HCT116 (cell line): Measurements from ENCODE around the gene SLCO2A1.

Experiments
- EZH2 ChIP-seq: fragments of 200-600 bp; sonication (generic); IDR thresholded peaks from 2 replicates; pipeline ENCODE4 v1.6.1; 2017; ENCODE audit warnings: antibody characterized with exemption, mixed run types
- JUND ChIP-seq: IDR thresholded peaks from 2 replicates; pipeline ENCODE4 v1.6.1; 2012
- POLR2AphosphoS5 ChIP-seq: IDR thresholded peaks from 2 replicates; pipeline ENCODE4 v1.6.1; 2011; ENCODE audit warnings: mild to moderate bottlenecking, low read depth, low read length, moderate library complexity
- TF ChIP-seq, protein P1 (sequence below), 3 experiments: fragments of 200-600 bp in 1 of 3; sonication (generic) in 1 of 3; IDR thresholded peaks in 2 of 3; conservative IDR thresholded peaks in 1 of 3; 2 replicates each; pipeline ENCODE4 v1.5.1; 2012 to 2017; ENCODE audit warnings: low read depth in 2 of 3, low read length in 2 of 3, antibody characterized with exemption in 1 of 3, borderline replicate concordance in 1 of 3, control low read depth in 1 of 3, mild to moderate bottlenecking in 1 of 3, mixed read lengths in 1 of 3, mixed run types in 1 of 3, moderate library complexity in 1 of 3; ENCODE audit not compliant: insufficient read depth in 1 of 3
- TF ChIP-seq, protein P2 (sequence below): IDR thresholded peaks from 2 replicates; pipeline ENCODE4 v1.6.1; 2011; ENCODE audit warnings: mild to moderate bottlenecking, low read length, moderate library complexity; ENCODE audit not compliant: insufficient replicate concordance; ENCODE audit errors: extremely low read depth
- TF ChIP-seq, protein P3 (sequence below): IDR thresholded peaks from 2 replicates; pipeline ENCODE4 v1.6.1; 2012

DNA sequence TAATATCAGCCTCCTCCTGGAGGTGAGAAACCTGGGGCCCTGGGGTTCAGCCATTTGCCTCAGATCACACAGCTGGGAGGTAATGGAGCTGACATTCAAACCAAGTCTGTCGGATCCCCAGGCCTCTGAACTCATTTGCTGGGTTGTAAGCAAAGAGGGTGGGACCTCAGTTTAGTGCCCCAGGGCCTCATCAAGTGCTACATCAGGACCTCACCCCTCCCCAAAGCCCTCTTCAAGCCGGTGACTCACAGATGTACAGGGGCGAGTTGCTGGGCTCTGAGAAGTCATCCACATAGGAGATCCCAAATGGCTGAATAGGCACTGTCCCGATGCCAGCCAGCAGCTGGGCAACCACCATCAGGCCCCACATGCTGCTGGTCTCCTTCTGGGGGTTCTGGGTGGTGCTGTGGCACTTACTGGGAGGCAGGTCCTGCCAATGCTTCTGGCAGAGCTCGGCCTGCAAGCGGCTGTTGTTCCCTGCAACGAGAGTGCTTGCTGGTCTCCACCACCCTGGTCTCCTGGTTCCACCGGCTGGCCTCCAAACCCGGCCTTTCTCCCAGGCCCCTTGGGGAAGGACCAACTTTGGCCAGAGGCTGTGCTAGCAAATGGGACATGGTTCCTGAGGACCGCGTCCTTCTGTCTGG is 74.9 kb downstream of the SLCO2A1 start:
- TF ChIP-seq EZH2 (no peak), POLR2AphosphoS5 (no peak), JUND (no peak)
- TF ChIP-seq, protein P1, sequence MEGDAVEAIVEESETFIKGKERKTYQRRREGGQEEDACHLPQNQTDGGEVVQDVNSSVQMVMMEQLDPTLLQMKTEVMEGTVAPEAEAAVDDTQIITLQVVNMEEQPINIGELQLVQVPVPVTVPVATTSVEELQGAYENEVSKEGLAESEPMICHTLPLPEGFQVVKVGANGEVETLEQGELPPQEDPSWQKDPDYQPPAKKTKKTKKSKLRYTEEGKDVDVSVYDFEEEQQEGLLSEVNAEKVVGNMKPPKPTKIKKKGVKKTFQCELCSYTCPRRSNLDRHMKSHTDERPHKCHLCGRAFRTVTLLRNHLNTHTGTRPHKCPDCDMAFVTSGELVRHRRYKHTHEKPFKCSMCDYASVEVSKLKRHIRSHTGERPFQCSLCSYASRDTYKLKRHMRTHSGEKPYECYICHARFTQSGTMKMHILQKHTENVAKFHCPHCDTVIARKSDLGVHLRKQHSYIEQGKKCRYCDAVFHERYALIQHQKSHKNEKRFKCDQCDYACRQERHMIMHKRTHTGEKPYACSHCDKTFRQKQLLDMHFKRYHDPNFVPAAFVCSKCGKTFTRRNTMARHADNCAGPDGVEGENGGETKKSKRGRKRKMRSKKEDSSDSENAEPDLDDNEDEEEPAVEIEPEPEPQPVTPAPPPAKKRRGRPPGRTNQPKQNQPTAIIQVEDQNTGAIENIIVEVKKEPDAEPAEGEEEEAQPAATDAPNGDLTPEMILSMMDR (IDR thresholded peaks at IDR 0.05 in 2 of 3, conservative IDR thresholded peaks at IDR 0.05 in 1 of 3; ENCODE audit: borderline replicate concordance in 1 of 3, insufficient read depth in 1 of 3, low read depth in 2 of 3, low read length in 2 of 3): no peak
- TF ChIP-seq, protein P2, sequence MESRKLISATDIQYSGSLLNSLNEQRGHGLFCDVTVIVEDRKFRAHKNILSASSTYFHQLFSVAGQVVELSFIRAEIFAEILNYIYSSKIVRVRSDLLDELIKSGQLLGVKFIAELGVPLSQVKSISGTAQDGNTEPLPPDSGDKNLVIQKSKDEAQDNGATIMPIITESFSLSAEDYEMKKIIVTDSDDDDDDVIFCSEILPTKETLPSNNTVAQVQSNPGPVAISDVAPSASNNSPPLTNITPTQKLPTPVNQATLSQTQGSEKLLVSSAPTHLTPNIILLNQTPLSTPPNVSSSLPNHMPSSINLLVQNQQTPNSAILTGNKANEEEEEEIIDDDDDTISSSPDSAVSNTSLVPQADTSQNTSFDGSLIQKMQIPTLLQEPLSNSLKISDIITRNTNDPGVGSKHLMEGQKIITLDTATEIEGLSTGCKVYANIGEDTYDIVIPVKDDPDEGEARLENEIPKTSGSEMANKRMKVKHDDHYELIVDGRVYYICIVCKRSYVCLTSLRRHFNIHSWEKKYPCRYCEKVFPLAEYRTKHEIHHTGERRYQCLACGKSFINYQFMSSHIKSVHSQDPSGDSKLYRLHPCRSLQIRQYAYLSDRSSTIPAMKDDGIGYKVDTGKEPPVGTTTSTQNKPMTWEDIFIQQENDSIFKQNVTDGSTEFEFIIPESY: no peak
- TF ChIP-seq, protein P3, sequence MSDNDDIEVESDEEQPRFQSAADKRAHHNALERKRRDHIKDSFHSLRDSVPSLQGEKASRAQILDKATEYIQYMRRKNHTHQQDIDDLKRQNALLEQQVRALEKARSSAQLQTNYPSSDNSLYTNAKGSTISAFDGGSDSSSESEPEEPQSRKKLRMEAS: no peak
